HUDEP-2 (cell line): ENCODE results near the gene UQCC2.

Experiments used
- DNase-seq, 76 experiments: peaks; one replicate each; lab custom pipeline; 2025; ENCODE audit not compliant: unreplicated experiment in 76 of 76; lab: John Stamatoyannopoulos, UW

The UQCC2 gene

GRCh38 chr6:33725891-33726673 is 14.6 kb upstream of the UQCC2 start:
- DNase-seq = no peak

GRCh38 chr6:33725222-33725621 is 13.7 kb upstream of the UQCC2 start:
- DNase-seq = no peak

GRCh38 chr6:33724102-33725023 is 12.9 kb upstream of the UQCC2 start:
- no peak for DNase-seq

- no peak for DNase-seq
Measured at GRCh38 chr6:33723371-33724085, 12.0 kb upstream of the UQCC2 start.

- DNase-seq = no peak
Measured at GRCh38 chr6:33722103-33722623, 10.7 kb upstream of the UQCC2 start.

- DNase-seq = no peak
Measured at GRCh38 chr6:33721508-33721907, 10.0 kb upstream of the UQCC2 start.

- no peak for DNase-seq
Measured at GRCh38 chr6:33720998-33721397, 9.5 kb upstream of the UQCC2 start.

GRCh38 chr6:33719326-33719987 is 8.0 kb upstream of the UQCC2 start:
- DNase-seq = no peak

- no peak for DNase-seq
Measured at GRCh38 chr6:33718713-33719112, 7.2 kb upstream of the UQCC2 start.

GRCh38 chr6:33717934-33718455 is 6.5 kb upstream of the UQCC2 start:
- DNase-seq = no peak

GRCh38 chr6:33716890-33717632 is 5.6 kb upstream of the UQCC2 start:
- DNase-seq = no peak

- no peak for DNase-seq
Measured at GRCh38 chr6:33716379-33716778, 4.9 kb upstream of the UQCC2 start.

GRCh38 chr6:33714385-33715040 is 3.0 kb upstream of the UQCC2 start:
- DNase-seq = no peak

- no peak for DNase-seq
Measured at GRCh38 chr6:33713786-33714185, 2.3 kb upstream of the UQCC2 start.

- no peak for DNase-seq
Measured at GRCh38 chr6:33712914-33713313, 1.4 kb upstream of the UQCC2 start.

- peak in 1 of 76 experiments; percentile 49 for DNase-seq
Measured at GRCh38 chr6:33710296-33711121, 991 bp downstream of the UQCC2 start.

- no peak for DNase-seq
Measured at GRCh38 chr6:33709605-33710295, 1.8 kb downstream of the UQCC2 start.
